KMS-11 (cell line): Measurements from ENCODE around the gene GSTO2.

Source experiments
- H2AFZ ChIP-seq: fragments of 200-600 bp; sonication (generic); 2 replicates; pipeline ENCODE4 v1.6.1; 2016; ENCODE audit warnings: antibody characterized with exemption, mixed run types, low read depth
- H3K27ac ChIP-seq: fragments of 200-600 bp; sonication (generic); 2 replicates; pipeline ENCODE4 v1.6.1; 2016; ENCODE audit warnings: mild to moderate bottlenecking, mixed run types
- H3K27me3 ChIP-seq: fragments of 200-600 bp; sonication (generic); 2 replicates; pipeline ENCODE4 v1.6.1; 2017; ENCODE audit warnings: mild to moderate bottlenecking, low read depth, mixed run types, moderate library complexity; ENCODE audit not compliant: insufficient read depth
- H3K36me3 ChIP-seq: fragments of 200-600 bp; sonication (generic); 2 replicates; pipeline ENCODE4 v1.6.1; 2017; ENCODE audit warnings: mild to moderate bottlenecking, mixed run types; ENCODE audit not compliant: insufficient read depth
- H3K4me1 ChIP-seq: fragments of 200-600 bp; sonication (generic); 2 replicates; pipeline ENCODE4 v1.6.1; 2016; ENCODE audit warnings: mild to moderate bottlenecking, low read depth, mixed run types; ENCODE audit not compliant: poor library complexity, severe bottlenecking
- H3K4me2 ChIP-seq: fragments of 200-600 bp; sonication (generic); 2 replicates; pipeline ENCODE4 v1.7.0; 2016; ENCODE audit warnings: mild to moderate bottlenecking, mixed run types
- H3K4me3 ChIP-seq: fragments of 200-600 bp; sonication (generic); IDR thresholded peaks from 2 replicates; pipeline ENCODE4 v1.6.1; 2017; ENCODE audit warnings: low read depth, low read length, mixed read lengths; ENCODE audit not compliant: insufficient read depth
- H3K79me2 ChIP-seq: fragments of 200-600 bp; sonication (generic); 2 replicates; pipeline ENCODE4 v1.6.1; 2016; ENCODE audit warnings: low read depth, mixed run types; ENCODE audit not compliant: insufficient read depth
- H3K9ac ChIP-seq: fragments of 200-600 bp; sonication (generic); 2 replicates; pipeline ENCODE4 v1.6.1; 2016; ENCODE audit warnings: mild to moderate bottlenecking, mixed run types
- H4K20me1 ChIP-seq: fragments of 200-600 bp; sonication (generic); 2 replicates; pipeline ENCODE4 v1.6.1; 2016; ENCODE audit warnings: mild to moderate bottlenecking, mixed run types; ENCODE audit not compliant: insufficient read depth
- TF ChIP-seq, protein P1 (sequence below): fragments of 200-600 bp; sonication (generic); conservative IDR thresholded peaks from 2 replicates; pipeline ENCODE4 v1.6.1; 2017; ENCODE audit warnings: low read depth, mild to moderate bottlenecking, antibody characterized with exemption, low read length, moderate library complexity, mixed read lengths

The GSTO2 gene

DNA sequence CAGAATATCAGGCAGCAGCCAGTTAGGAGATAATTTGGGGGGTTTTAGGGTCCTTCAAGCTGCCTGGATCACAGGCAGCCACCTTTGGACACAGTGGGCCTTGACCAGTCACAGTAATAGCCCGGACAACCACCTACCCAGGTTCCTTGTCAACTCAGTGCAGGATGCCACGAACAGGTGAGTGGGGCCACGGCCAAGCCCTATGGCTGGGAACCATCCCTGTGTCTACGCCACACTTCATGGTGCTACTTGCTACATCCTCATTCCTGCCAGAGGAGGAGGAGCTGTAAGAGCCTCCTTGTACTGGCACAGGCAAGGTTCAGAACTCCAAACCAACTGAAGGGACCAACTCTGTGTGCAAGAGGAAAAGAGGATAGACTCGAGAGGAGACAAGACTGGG, 49.3 kb downstream of the GSTO2 start:
- Histone ChIP-seq H3K36me3 (no peaks in the 10 kb centered on the region), H3K27me3 (no peaks in the 10 kb centered on the region), H3K4me1 (peaks cover 11% of the 10 kb centered on the region), H3K9ac (no peak overlapping the region), H3K79me2 (no peaks in the 10 kb centered on the region), H2AFZ (no peak overlapping the region), H4K20me1 (no peaks in the 10 kb centered on the region), H3K27ac (no peak overlapping the region), H3K4me2 (no peak overlapping the region), H3K4me3 (no peak overlapping the region)
- TF ChIP-seq, protein P1, sequence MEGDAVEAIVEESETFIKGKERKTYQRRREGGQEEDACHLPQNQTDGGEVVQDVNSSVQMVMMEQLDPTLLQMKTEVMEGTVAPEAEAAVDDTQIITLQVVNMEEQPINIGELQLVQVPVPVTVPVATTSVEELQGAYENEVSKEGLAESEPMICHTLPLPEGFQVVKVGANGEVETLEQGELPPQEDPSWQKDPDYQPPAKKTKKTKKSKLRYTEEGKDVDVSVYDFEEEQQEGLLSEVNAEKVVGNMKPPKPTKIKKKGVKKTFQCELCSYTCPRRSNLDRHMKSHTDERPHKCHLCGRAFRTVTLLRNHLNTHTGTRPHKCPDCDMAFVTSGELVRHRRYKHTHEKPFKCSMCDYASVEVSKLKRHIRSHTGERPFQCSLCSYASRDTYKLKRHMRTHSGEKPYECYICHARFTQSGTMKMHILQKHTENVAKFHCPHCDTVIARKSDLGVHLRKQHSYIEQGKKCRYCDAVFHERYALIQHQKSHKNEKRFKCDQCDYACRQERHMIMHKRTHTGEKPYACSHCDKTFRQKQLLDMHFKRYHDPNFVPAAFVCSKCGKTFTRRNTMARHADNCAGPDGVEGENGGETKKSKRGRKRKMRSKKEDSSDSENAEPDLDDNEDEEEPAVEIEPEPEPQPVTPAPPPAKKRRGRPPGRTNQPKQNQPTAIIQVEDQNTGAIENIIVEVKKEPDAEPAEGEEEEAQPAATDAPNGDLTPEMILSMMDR: no peak

DNA sequence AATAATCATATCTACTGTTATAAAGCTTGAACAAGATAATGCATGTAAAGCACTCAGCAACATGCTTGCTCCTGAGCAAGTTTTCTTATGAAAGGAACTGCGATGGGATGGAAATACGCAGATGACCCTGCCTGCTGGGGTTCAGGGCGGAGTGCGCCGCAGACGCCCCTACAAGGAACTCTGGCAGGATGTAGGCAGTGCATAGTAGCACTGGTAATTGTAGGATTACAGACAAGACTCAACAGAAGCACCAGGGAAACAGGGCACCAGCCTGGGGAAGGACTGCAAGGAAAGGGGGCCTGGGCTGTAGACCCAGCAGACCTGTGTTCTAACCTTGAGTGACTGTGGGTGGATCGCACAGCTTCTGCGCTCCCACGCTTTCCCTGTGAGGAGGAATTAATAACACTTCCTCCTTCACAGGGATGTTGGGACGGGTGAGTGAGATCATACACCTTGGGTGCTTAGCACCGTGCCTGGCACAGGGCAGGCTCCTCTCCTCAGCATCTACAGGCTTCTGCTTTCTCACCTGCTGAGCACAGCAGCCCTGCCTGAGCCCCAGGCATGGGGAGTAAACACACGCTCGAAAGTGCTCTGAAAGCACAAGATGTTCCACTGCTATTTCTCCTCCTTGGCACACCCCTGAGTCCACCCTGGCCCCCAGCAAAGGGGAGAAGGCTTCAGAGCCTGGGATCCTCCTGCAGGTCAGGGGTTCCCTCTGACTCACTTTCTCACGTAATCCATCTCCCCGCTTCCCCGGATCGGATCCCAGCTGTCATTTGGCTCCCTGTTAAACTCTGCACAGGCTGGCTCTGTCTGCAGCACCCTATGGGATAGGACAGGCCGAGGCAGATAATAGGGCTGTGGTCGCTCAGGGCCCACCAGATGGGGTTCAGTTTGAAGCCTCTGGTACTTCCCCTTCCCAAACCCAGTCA, 50.1 kb downstream of the GSTO2 start:
- H3K4me1 ChIP-seq: peaks cover 11% of the 10 kb centered on the region
- no peak overlapping the region for H3K9ac ChIP-seq
- no peak overlapping the region for H3K4me2 ChIP-seq
- no peaks in the 10 kb centered on the region for H3K79me2 ChIP-seq
- TF ChIP-seq, protein P1: no peak
- H3K27ac ChIP-seq: no peak overlapping the region
- no peak overlapping the region for H2AFZ ChIP-seq
- H4K20me1 ChIP-seq: no peaks in the 10 kb centered on the region
- H3K36me3 ChIP-seq: no peaks in the 10 kb centered on the region
- H3K4me3 ChIP-seq: no peak overlapping the region
- H3K27me3 ChIP-seq: no peaks in the 10 kb centered on the region

DNA sequence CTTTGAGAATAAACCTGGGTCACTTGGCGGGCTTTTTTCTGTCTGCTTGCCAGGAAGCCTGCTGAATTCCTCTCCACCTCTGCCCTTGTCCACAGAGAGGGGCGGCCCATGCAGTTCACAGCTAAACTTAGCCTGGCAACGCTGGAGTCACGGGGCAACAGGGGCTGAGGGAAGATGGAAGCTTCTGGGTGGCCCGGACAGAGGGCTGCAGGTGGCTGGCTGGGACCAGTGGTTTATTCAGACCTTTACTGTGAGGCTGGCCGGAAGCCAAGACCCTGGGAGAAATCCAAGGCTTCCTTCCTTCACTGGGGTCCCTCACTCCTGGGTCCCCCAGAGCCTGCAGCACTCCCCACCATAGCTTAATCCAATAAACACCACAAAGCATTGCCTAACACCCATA, 52.2 kb downstream of the GSTO2 start:
- Histone ChIP-seq H3K27ac (no peak overlapping the region), H3K79me2 (no peaks in the 10 kb centered on the region), H3K4me3 (no peak overlapping the region), H3K27me3 (no peaks in the 10 kb centered on the region), H2AFZ (no peak overlapping the region), H3K9ac (no peak overlapping the region), H4K20me1 (no peaks in the 10 kb centered on the region), H3K4me1 (peaks cover 11% of the 10 kb centered on the region), H3K4me2 (no peak overlapping the region), H3K36me3 (no peaks in the 10 kb centered on the region)
- TF ChIP-seq, protein P1: no peak

DNA sequence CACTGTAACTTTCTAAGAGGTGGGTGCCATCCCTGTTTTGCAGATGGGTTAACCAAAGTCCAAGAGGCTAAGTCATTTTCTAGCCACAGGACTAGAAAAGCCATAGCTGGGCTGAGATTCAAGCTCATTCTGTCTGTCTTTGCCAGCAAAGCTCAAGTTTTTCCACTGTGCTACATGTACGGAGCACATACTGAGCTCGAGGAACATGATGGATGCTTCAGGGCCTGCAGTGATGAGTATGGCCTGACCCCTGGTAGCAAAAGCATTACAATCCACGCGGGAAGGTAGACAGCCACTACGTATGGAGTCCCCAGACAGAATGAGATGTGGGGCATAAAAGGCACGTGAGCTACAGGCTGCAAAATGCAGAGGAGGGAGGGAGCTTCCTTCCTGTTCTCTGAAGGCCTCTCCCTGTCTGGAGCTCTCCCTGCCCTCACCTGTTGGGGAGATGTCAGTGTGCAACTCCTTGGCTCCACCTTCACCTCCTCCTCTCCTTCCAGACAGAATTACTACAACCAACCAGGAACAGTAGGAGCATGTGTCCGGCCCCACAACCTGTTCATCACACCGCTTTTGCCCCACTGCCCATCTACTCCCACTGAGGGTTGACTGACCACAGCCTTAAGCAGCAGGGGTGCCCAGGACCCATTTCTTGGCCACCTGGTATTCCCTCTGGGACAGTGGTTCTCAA, 52.9 kb downstream of the GSTO2 start:
- H3K79me2 ChIP-seq: no peaks in the 10 kb centered on the region
- no peak overlapping the region for H3K4me3 ChIP-seq
- no peaks in the 10 kb centered on the region for H4K20me1 ChIP-seq
- no peak overlapping the region for H2AFZ ChIP-seq
- TF ChIP-seq, protein P1: no peak
- peaks cover 11% of the 10 kb centered on the region for H3K4me1 ChIP-seq
- no peaks in the 10 kb centered on the region for H3K27me3 ChIP-seq
- no peak overlapping the region for H3K27ac ChIP-seq
- H3K4me2 ChIP-seq: no peak overlapping the region; the same call in 1 of the 2 replicates
- no peak overlapping the region for H3K9ac ChIP-seq
- no peaks in the 10 kb centered on the region for H3K36me3 ChIP-seq
